Thyroid gland (tissue), 4 donors: ENCODE measurements around the gene CNDP2.

ENCODE experiments used
- CTCF ChIP-seq, 6 experiments: fragments of 200-600 bp in 3 of 6; fragments of 450-650 bp in 3 of 6; sonication (generic) in 3 of 6; IDR thresholded peaks; one replicate each; pipeline ENCODE4 v1.5.1; 2016 to 2019; ENCODE audit warnings: antibody characterized with exemption in 6 of 6, mild to moderate bottlenecking in 2 of 6, inconsistent platforms in 1 of 6, moderate library complexity in 1 of 6
- POLR2A ChIP-seq, 2 donors: fragments of 450-650 bp; IDR thresholded peaks; one replicate each; pipeline ENCODE4 v1.6.1; 2017; ENCODE audit warnings: antibody characterized with exemption in 2 of 2, mild to moderate bottlenecking in 2 of 2, moderate library complexity in 1 of 2

GRCh38 chr18:74513149-74513882, 17.2 kb downstream of the CNDP2 start:
- TF ChIP-seq POLR2A (IDR thresholded peaks at IDR 0.05) (no peak), CTCF (IDR thresholded peaks at IDR 0.05) (no peak)
